ENCODE data around the gene HID1.

DNA sequence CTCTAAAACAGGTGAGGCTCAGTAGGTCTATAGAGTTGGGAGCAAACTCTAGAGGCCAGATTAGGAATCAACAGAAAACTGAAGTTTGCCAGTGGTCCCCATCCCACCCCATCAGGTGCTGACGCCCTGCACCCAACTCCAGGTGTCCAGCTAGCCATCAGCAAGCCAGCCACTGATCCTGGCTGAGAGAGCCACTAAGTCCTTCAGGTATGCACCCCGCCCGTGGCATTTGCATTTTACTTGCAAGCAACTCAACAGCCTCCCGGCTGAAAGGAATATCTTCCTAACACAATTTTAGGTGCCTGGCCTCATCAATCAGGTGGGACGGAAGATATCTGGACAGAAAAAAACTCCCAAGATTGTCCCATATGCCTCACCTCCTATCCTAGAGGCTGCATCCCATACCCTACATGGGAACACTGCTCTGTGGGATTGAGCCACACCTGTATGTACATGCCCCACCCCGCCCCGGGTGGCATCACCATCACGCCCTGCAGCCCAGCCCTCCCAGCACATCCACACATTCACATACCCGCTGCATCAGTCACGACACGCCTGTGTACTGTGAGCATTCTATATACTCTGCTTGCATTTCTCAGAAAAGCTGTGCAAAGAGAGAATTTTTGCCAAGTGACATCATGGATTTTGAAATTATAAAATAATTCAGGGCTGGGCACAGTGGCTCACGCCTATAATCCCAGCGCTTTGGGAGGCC is 28.6 kb downstream of the HID1 start:
- TF ChIP-seq, protein P1, sequence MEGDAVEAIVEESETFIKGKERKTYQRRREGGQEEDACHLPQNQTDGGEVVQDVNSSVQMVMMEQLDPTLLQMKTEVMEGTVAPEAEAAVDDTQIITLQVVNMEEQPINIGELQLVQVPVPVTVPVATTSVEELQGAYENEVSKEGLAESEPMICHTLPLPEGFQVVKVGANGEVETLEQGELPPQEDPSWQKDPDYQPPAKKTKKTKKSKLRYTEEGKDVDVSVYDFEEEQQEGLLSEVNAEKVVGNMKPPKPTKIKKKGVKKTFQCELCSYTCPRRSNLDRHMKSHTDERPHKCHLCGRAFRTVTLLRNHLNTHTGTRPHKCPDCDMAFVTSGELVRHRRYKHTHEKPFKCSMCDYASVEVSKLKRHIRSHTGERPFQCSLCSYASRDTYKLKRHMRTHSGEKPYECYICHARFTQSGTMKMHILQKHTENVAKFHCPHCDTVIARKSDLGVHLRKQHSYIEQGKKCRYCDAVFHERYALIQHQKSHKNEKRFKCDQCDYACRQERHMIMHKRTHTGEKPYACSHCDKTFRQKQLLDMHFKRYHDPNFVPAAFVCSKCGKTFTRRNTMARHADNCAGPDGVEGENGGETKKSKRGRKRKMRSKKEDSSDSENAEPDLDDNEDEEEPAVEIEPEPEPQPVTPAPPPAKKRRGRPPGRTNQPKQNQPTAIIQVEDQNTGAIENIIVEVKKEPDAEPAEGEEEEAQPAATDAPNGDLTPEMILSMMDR (IDR thresholded peaks at IDR 0.05; ENCODE audit: low read length), result no peak
- TF ChIP-seq EZH2 (optimal IDR thresholded peaks at IDR 0.05; ENCODE audit: low read depth, low read length), result no peak
